ENCODE measurements around the gene MYOM3.
"Not testable (repeated sequence)": the region's sequence is repeated elsewhere in the genome, so short reads cannot be mapped to it uniquely, and the experiment has no call there.

The MYOM3 gene

GRCh38 chr1:24048894-24049293 lies 63.0 kb downstream of the MYOM3 start:
- H3K27ac ChIP-seq; DNase-seq (ENCODE audit: low read depth, low spot score): not testable (repeated sequence)

DNA sequence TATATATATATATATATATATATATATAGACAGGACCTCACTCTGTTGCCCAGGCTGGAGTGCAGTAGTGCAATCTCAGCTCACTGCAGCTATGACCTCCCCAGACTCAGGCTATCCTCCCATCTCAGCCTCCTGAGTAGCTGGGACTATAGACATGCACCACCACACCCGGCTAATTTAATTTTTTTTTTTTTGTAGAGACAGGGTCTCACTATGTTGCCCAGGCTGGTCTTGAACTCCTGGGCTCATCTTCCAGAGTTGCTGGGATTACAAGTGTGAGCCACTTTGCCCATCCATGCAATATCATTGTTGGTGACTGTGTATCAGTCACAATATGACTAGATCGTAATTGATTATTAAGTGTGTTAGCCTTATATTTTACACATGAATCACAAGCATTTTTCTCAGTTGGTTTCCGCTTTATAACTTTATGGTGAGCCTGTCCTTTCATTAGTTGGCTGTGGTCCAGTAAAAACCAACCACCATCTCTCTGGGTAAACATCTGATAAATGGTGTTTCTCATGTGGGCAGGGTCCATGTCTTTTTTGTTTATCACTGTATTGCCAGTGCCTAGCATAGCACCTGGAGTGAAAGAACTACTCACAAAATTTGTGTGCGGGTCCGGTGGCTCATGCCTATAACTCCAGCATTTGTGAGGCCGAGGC lies 63.6 kb downstream of the MYOM3 start:
- no peak for DNase-seq (ENCODE audit: low read depth, low spot score)
- H3K27ac ChIP-seq = no peak overlapping the region

DNA sequence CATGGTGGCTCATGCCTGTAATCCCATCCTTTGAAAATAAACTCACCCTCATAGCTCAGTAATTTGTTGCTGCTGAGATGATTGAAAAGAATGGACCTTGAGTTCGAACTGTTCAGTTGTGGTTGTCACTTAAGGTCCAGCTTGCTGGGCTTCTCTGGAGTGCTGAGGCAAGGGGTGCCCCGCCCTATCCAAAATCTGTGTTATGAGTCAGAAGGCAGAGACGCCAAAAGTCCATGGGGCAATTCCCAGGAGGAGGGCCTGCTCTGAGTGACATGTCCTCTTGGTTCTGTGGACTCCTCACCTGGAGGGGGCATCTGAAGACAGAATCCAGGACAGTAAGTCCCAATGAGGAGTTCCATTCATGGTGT lies 64.8 kb downstream of the MYOM3 start:
- DNase-seq (ENCODE audit: low read depth, low spot score) = no peak
- H3K27ac ChIP-seq = no peak overlapping the region

DNA sequence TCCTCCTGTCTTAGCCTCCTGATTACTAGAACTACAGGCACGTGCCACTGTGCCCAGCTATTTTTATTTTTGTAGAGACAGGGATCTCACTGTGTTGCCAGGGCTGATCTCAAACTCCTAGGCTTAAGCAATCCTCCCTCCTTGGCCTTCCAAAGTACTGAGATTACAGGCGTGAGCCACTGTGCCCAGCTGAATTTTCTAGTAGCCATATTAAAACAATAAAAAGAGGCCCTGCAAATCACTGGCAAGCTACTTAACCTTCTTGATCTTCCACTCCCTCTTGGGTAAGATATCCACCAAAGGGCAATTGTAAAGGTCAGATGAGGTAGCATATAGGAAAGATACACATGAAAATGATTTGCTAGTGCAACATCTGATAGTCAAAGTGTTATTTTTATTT lies 66.2 kb downstream of the MYOM3 start:
- no peak for DNase-seq (ENCODE audit: low read depth, low spot score)
- H3K27ac ChIP-seq = no peak overlapping the region

DNA sequence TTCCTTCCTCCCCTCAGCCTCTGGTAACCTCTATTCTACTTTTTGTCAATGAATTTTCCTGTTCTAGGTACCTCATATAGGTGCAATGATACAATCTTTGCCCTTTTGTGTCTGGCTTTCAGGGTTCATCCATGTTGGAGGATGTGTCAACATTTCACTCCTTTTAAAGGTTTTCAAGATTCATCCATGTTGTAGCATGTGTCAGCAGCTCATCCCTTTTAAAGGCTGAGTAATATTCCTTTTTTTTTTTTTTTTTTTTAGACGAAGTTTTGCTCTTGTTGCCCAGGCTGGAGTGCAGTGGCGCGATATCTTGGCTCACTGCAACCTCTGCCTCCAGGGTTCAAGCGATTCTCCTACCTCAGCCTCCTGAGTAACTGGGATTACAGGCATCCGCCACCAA lies 67.3 kb downstream of the MYOM3 start:
- not testable (repeated sequence) for DNase-seq (ENCODE audit: low read depth, low spot score); H3K27ac ChIP-seq

DNA sequence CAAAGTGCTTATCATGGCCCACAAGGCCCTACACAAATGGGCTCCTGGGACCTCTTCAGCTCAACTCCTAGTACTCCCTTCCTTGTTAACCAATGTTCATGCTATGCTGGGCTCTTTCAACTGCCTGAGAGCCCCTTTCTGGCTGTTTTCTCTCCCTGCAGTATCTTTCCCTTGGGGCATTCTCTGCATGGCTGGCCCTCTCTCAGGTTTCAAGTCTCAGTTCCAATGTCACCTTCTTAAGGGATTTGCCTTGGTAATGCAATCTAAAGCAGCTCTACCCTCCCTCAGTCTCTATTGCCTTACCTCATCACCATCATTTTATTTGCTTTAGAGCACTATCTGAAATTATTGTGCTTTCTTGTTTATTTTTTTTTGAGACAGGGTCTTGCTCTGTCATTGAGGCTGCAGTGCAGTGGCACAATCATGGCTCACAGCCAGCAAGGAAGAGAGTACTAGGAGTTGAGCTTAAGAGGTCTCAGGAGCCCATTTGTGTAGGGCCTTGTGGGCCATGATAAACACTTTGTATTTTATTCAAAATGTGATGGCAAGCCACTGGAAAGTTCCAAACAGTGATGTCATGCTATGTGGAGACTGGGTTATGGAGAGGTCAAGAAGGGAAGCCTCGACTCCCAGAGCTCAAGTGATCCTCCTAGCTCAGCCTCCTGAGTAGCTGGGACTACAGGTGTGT lies 68.4 kb downstream of the MYOM3 start:
- no peak for DNase-seq (ENCODE audit: low read depth, low spot score)
- no peak overlapping the region for H3K27ac ChIP-seq

- DNase-seq (ENCODE audit: low read depth, low spot score) = no peak
- no peak overlapping the region for H3K27ac ChIP-seq
Measured at GRCh38 chr1:24042315-24042714, 69.6 kb downstream of the MYOM3 start.

DNA sequence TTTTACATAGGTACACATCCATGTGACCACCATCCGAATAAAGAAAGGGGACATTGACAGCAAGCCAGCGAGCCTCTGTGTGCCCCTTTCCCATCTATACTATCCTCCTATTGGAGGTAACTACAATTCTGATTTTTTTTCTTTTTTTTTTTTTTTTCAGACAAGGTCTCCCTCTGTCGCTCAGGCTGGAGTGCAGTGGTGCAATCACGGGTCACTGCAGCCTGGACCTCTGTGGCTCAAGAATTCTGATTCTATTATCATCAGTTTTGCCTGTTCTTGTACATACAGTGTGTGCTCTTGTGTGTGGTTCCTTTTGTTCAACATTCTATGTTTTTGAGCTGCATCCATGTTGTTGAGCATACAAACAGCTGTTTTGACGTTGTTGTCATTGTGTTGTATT lies 75.8 kb downstream of the MYOM3 start:
- no peak for DNase-seq (ENCODE audit: low read depth, low spot score)
- no peak overlapping the region for H3K27ac ChIP-seq

GRCh38 chr1:24032981-24033380 lies 79.0 kb downstream of the MYOM3 start:
- DNase-seq (ENCODE audit: low read depth, low spot score) = no peak
- no peak overlapping the region for H3K27ac ChIP-seq

GRCh38 chr1:24030976-24031516 lies 80.9 kb downstream of the MYOM3 start:
- H3K27ac ChIP-seq; DNase-seq (ENCODE audit: low read depth, low spot score): not testable (repeated sequence)

- DNase-seq (ENCODE audit: low read depth, low spot score) = no peak
- no peak overlapping the region for H3K27ac ChIP-seq
Measured at GRCh38 chr1:24027838-24028468, 84.0 kb downstream of the MYOM3 start.

- peak; percentile 20 for DNase-seq (ENCODE audit: low read depth, low spot score)
- H3K27ac ChIP-seq = peak overlapping the region; percentile 26
Measured at GRCh38 chr1:24022581-24023361, 89.2 kb downstream of the MYOM3 start.

DNA sequence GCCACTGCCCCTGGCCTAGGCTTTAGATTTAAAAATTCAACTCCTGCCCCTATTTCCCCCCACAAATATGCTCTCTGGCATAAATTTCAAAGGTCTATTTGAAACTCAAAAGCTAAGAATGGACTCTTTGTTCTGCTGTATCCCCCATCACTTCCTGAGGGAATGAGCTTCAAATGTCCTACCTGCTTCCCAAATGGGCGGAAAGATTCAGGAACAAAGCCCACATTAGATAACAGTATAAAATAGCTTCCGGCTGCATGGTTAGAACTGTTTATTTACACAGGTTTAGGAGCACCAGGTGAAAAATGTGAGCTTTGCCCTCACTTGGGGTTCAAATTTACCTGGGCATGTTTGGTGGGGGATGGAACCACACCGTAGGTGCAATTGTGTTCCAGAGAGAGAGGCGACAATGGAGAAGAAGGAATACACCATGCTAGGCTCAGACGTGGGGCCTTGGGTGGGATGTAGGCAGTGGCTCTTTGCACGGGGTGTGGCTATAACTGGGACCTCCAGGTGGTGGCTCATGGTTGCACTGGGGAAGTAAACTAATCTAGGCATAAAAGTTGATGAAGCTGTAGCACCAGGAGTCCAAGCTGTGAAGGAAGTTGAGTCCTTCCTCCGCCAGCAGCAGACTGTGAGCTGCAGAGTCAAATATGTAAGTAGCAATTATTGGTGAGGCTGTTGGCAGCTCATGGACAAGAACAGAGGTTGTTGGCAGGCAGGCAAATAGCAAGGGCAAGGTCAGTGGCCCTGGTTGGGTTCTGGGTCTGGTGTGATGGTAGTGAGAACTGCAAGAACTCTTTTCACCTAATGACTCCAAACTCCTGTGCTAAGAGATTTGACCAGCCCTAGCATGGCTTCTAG lies 90.3 kb downstream of the MYOM3 start:
- H3K27ac ChIP-seq = no peak overlapping the region
- DNase-seq (ENCODE audit: low read depth, low spot score) = no peak

DNA sequence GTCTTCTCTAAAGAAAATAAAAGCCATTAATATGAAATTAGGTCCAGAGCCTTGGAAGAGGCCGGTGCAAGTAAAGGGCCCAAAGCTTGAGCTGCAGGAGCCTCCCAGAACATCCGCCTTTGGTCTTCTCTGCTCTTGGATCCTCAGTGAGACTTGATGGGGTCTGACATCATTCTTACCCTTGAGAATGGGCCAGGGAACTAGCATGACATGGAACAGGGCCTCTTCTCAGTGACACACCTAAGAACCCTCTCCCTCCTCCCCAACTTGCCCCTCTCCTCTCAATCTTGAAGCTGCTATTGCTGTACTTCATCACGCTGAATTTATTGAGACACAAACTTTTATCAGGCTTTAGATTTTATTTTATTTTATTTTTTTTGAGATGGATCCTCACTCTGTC lies 91.5 kb downstream of the MYOM3 start:
- no peak overlapping the region for H3K27ac ChIP-seq
- no peak for DNase-seq (ENCODE audit: low read depth, low spot score)

- DNase-seq (ENCODE audit: low read depth, low spot score) = no peak
- no peak overlapping the region for H3K27ac ChIP-seq
Measured at GRCh38 chr1:24020025-24020424, 91.9 kb downstream of the MYOM3 start.

GRCh38 chr1:24018611-24019580 lies 93.0 kb downstream of the MYOM3 start:
- peak; percentile 71 for DNase-seq (ENCODE audit: low read depth, low spot score)
- H3K27ac ChIP-seq = peak overlapping the region; percentile 48

GRCh38 chr1:24015221-24016210 lies 96.4 kb downstream of the MYOM3 start:
- H3K27ac ChIP-seq = no peak overlapping the region
- no peak for DNase-seq (ENCODE audit: low read depth, low spot score)
